H1 (cell line): ENCODE data around the gene SLC66A2. TPM values are rescaled to one million over a fixed set of nuclear protein-coding genes. Genes with fewer than 3 reads are reported as not detected.

Experiments used
- BRCA1 ChIP-seq: IDR thresholded peaks from 2 replicates; pipeline ENCODE4 v1.6.1; 2012; ENCODE audit warnings: low read depth, low read length, improper control_type of control experiment
- polyA plus RNA-seq, 7 experiments: library from polyadenylated mRNA; depleted of rRNA in 3 of 7; stranded (reverse) in 5 of 7; unstranded in 2 of 7; fragments of >200 nt in 5 of 7; fragments of 200-250 nt in 2 of 7; gene quantifications; 1 replicate in 5 of 7; 2 replicates in 1 of 7; 4 replicates in 1 of 7; pipeline versions ENCODE4 v1.2.1 to v1.2.3, GENCODE V29; 2011 to 2013; ENCODE audit warnings: missing spikeins in 2 of 7, mixed read lengths in 2 of 7
- total RNA-seq: library from RNA; stranded (reverse); fragmentation: NEBNext Ultra II Directional; extraction: Animal tissue kit (Norgen Biotek cat#: 25700); gene quantifications from 2 replicates; pipeline ENCODE4 v1.2.1, GENCODE V29; 2021
- TF ChIP-seq, protein P1 (sequence below): fragments of 300-600 bp; sonication (generic); IDR thresholded peaks from 2 replicates; pipeline ENCODE4 v1.7.1; 2012; ENCODE audit warnings: low read length, moderate library complexity, mild to moderate bottlenecking, inconsistent platforms; ENCODE audit not compliant: insufficient replicate concordance

The SLC66A2 gene
- total and polyA plus RNA-seq, 2 of the 8 experiments (the other 6 are each of a cell fraction or from before 2014, with no cell fraction given) = 15.0 to 18.9 TPM

DNA sequence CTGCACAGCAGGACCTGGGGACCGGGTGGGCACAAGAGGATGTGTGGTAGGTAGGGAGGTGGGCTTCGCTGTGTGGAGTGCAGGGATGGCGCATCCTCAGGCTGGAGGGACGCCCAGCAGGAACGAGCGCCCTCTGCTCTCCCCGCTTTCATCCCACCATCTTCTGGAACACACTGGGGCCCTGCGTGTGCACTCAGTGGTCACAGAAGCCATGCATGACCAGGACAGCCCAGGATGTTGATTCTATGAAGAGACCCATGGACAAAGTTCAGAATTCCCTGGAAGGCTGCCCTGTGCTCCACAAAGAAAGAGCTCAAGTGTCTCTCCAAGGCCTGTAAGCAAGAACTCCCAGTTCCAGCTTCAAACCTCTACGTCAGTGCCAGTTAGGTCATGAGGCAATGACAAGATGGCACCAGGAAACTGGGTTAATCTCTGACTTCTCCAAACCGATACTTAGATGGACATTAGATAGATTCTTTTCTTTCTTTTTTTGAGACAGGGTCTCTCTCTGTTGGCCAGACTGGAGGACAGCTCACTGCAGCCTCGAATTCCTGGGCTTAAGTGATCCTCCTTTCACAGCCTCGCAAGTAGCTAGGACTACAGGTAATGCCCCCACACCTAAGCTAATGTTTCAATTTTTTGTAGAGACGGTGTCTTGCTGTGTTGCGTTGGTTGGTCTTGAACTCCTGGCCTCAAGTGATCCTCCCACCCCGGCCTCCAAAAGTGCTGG lies 3.4 kb downstream of the SLC66A2 start (continued):
- TF ChIP-seq, protein P1, sequence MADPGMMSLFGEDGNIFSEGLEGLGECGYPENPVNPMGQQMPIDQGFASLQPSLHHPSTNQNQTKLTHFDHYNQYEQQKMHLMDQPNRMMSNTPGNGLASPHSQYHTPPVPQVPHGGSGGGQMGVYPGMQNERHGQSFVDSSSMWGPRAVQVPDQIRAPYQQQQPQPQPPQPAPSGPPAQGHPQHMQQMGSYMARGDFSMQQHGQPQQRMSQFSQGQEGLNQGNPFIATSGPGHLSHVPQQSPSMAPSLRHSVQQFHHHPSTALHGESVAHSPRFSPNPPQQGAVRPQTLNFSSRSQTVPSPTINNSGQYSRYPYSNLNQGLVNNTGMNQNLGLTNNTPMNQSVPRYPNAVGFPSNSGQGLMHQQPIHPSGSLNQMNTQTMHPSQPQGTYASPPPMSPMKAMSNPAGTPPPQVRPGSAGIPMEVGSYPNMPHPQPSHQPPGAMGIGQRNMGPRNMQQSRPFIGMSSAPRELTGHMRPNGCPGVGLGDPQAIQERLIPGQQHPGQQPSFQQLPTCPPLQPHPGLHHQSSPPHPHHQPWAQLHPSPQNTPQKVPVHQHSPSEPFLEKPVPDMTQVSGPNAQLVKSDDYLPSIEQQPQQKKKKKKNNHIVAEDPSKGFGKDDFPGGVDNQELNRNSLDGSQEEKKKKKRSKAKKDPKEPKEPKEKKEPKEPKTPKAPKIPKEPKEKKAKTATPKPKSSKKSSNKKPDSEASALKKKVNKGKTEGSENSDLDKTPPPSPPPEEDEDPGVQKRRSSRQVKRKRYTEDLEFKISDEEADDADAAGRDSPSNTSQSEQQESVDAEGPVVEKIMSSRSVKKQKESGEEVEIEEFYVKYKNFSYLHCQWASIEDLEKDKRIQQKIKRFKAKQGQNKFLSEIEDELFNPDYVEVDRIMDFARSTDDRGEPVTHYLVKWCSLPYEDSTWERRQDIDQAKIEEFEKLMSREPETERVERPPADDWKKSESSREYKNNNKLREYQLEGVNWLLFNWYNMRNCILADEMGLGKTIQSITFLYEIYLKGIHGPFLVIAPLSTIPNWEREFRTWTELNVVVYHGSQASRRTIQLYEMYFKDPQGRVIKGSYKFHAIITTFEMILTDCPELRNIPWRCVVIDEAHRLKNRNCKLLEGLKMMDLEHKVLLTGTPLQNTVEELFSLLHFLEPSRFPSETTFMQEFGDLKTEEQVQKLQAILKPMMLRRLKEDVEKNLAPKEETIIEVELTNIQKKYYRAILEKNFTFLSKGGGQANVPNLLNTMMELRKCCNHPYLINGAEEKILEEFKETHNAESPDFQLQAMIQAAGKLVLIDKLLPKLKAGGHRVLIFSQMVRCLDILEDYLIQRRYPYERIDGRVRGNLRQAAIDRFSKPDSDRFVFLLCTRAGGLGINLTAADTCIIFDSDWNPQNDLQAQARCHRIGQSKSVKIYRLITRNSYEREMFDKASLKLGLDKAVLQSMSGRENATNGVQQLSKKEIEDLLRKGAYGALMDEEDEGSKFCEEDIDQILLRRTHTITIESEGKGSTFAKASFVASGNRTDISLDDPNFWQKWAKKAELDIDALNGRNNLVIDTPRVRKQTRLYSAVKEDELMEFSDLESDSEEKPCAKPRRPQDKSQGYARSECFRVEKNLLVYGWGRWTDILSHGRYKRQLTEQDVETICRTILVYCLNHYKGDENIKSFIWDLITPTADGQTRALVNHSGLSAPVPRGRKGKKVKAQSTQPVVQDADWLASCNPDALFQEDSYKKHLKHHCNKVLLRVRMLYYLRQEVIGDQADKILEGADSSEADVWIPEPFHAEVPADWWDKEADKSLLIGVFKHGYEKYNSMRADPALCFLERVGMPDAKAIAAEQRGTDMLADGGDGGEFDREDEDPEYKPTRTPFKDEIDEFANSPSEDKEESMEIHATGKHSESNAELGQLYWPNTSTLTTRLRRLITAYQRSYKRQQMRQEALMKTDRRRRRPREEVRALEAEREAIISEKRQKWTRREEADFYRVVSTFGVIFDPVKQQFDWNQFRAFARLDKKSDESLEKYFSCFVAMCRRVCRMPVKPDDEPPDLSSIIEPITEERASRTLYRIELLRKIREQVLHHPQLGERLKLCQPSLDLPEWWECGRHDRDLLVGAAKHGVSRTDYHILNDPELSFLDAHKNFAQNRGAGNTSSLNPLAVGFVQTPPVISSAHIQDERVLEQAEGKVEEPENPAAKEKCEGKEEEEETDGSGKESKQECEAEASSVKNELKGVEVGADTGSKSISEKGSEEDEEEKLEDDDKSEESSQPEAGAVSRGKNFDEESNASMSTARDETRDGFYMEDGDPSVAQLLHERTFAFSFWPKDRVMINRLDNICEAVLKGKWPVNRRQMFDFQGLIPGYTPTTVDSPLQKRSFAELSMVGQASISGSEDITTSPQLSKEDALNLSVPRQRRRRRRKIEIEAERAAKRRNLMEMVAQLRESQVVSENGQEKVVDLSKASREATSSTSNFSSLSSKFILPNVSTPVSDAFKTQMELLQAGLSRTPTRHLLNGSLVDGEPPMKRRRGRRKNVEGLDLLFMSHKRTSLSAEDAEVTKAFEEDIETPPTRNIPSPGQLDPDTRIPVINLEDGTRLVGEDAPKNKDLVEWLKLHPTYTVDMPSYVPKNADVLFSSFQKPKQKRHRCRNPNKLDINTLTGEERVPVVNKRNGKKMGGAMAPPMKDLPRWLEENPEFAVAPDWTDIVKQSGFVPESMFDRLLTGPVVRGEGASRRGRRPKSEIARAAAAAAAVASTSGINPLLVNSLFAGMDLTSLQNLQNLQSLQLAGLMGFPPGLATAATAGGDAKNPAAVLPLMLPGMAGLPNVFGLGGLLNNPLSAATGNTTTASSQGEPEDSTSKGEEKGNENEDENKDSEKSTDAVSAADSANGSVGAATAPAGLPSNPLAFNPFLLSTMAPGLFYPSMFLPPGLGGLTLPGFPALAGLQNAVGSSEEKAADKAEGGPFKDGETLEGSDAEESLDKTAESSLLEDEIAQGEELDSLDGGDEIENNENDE = no peak
- TF ChIP-seq BRCA1 = no peak
